Loucy (cell line): ENCODE measurements around the gene PFKFB2.

Experiments
- H2AFZ ChIP-seq: fragments of 200-600 bp; sonication (generic); 2 replicates; pipeline ENCODE4 v1.6.0; 2016; ENCODE audit warnings: antibody characterized with exemption, mild to moderate bottlenecking, low read length, moderate library complexity
- H3F3A ChIP-seq: fragments of 200-600 bp; 2 replicates; pipeline ENCODE4 v1.6.0; 2016; ENCODE audit warnings: antibody characterized with exemption, low read depth, mild to moderate bottlenecking
- H3K27me3 ChIP-seq: fragments of 200-600 bp; sonication (generic); 2 replicates; pipeline ENCODE4 v1.6.1; 2014; ENCODE audit warnings: low read length, mild to moderate bottlenecking; ENCODE audit not compliant: insufficient read depth, poor library complexity, severe bottlenecking
- H3K36me3 ChIP-seq: fragments of 200-600 bp; sonication (generic); 2 replicates; pipeline ENCODE4 v1.6.1; 2016; ENCODE audit warnings: low read length; ENCODE audit not compliant: insufficient read depth
- H3K4me1 ChIP-seq: fragments of 200-600 bp; sonication (generic); 2 replicates; pipeline ENCODE4 v1.5.1; 2014; ENCODE audit warnings: low read length, mild to moderate bottlenecking; ENCODE audit not compliant: insufficient read depth, poor library complexity, severe bottlenecking
- H3K4me2 ChIP-seq: fragments of 200-600 bp; sonication (generic); 2 replicates; pipeline ENCODE4 v1.6.0; 2014; ENCODE audit warnings: antibody characterized with exemption, low read length, low read depth, mild to moderate bottlenecking; ENCODE audit not compliant: poor library complexity, severe bottlenecking
- H3K4me3 ChIP-seq: fragments of 200-600 bp; sonication (generic); 2 replicates; pipeline ENCODE4 v1.5.1; 2014; ENCODE audit warnings: low read length, mild to moderate bottlenecking, mixed read lengths; ENCODE audit not compliant: poor library complexity, severe bottlenecking
- H3K79me2 ChIP-seq: fragments of 200-600 bp; sonication (generic); 2 replicates; pipeline ENCODE4 v1.6.1; 2014; ENCODE audit warnings: low read length; ENCODE audit not compliant: insufficient read depth
- H3K9ac ChIP-seq: fragments of 200-600 bp; sonication (generic); 2 replicates; pipeline ENCODE4 v1.6.0; 2014; ENCODE audit warnings: mild to moderate bottlenecking, low read depth, low read length, moderate library complexity; ENCODE audit not compliant: poor library complexity, severe bottlenecking
- H3K9me2 ChIP-seq: fragments of 200-600 bp; sonication (generic); replicated peaks from 2 replicates; pipeline ENCODE4 v1.6.1; 2016; ENCODE audit warnings: low read depth, low read length, mixed read lengths
- H3K9me3 ChIP-seq: fragments of 200-600 bp; sonication (generic); 2 replicates; pipeline ENCODE4 v1.6.1; 2014; ENCODE audit warnings: mild to moderate bottlenecking, antibody characterized with exemption, low read length, low read depth; ENCODE audit not compliant: insufficient read depth
- H4K20me1 ChIP-seq: fragments of 200-600 bp; sonication (generic); 2 replicates; pipeline ENCODE4 v1.6.0; 2014; ENCODE audit warnings: antibody characterized with exemption, low read length, mild to moderate bottlenecking; ENCODE audit not compliant: insufficient read depth, poor library complexity, severe bottlenecking
- EZH2phosphoT487 ChIP-seq: fragments of 200-600 bp; IDR thresholded peaks from 2 replicates; pipeline ENCODE4 v1.6.1; 2018; ENCODE audit warnings: antibody characterized with exemption, mild to moderate bottlenecking, moderate library complexity, borderline replicate concordance
- TF ChIP-seq, protein P1 (sequence below): fragments of 200-600 bp; sonication (generic); conservative IDR thresholded peaks from 2 replicates; pipeline ENCODE4 v1.5.1; 2014; ENCODE audit warnings: mild to moderate bottlenecking, antibody characterized with exemption, low read length

Gene PFKFB2

DNA sequence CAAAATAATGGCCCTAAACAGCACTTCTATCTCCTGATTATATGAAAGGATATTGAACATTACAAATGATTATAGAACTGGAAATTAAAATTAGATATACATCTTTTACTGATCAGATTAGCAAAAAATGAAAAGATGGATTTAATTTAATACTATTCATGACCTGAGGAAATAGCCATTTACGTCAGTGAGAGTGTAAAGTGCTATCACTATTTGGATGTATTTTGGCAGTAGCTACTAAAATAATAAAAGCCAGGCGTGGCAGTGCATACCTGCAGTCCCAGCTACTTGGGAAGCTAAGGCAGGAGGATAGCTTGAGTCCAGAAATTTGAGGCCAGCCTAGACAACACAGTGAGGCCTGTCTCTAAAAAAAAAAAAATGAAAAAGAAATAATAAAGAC lies 40.9 kb downstream of the PFKFB2 start:
- H3K27me3 ChIP-seq, result no peaks in the 10 kb centered on the region
- H3F3A ChIP-seq, result no peaks in the 10 kb centered on the region
- no peaks in the 10 kb centered on the region for H3K36me3 ChIP-seq
- H3K79me2 ChIP-seq, result no peaks in the 10 kb centered on the region
- TF ChIP-seq, protein P1, sequence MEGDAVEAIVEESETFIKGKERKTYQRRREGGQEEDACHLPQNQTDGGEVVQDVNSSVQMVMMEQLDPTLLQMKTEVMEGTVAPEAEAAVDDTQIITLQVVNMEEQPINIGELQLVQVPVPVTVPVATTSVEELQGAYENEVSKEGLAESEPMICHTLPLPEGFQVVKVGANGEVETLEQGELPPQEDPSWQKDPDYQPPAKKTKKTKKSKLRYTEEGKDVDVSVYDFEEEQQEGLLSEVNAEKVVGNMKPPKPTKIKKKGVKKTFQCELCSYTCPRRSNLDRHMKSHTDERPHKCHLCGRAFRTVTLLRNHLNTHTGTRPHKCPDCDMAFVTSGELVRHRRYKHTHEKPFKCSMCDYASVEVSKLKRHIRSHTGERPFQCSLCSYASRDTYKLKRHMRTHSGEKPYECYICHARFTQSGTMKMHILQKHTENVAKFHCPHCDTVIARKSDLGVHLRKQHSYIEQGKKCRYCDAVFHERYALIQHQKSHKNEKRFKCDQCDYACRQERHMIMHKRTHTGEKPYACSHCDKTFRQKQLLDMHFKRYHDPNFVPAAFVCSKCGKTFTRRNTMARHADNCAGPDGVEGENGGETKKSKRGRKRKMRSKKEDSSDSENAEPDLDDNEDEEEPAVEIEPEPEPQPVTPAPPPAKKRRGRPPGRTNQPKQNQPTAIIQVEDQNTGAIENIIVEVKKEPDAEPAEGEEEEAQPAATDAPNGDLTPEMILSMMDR, result no peak
- no peak for TF ChIP-seq EZH2phosphoT487
- H3K4me3 ChIP-seq, result no peak overlapping the region
- no peak overlapping the region for H3K4me2 ChIP-seq
- H2AFZ ChIP-seq, result no peak overlapping the region
- no peaks in the 10 kb centered on the region for H3K9me2 ChIP-seq
- H4K20me1 ChIP-seq, result no peaks in the 10 kb centered on the region
- H3K9ac ChIP-seq, result no peak overlapping the region
- no peaks in the 10 kb centered on the region for H3K9me3 ChIP-seq
- no peaks in the 10 kb centered on the region for H3K4me1 ChIP-seq

DNA sequence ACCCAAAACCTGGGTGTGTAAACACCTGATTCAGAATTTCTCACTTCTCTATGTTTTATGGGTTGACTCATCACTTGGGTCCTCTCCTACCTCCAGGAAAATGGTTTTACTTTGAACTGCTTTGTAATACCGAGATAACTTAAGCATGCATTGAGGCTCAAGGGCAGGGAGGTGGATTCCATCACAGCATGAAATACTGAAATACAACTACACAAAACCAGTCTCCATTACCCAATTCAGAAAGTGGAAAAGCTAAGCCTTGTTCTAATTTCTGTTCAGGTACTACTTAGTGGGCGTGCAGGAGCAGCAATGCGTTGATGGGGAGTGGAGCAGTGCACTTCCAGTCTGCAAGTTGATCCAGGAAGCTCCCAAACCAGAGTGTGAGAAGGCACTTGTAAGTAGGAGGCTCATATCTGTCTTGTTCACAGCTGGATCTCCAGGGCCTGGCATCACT lies 44.8 kb downstream of the PFKFB2 start:
- Histone ChIP-seq H3K79me2 (no peaks in the 10 kb centered on the region), H3K9me2 (no peaks in the 10 kb centered on the region), H2AFZ (no peak overlapping the region), H3K27me3 (no peaks in the 10 kb centered on the region), H3F3A (no peaks in the 10 kb centered on the region), H3K4me3 (no peak overlapping the region), H3K9ac (no peak overlapping the region), H4K20me1 (no peaks in the 10 kb centered on the region), H3K9me3 (no peaks in the 10 kb centered on the region), H3K4me1 (no peaks in the 10 kb centered on the region), H3K36me3 (no peaks in the 10 kb centered on the region), H3K4me2 (no peak overlapping the region)
- TF ChIP-seq, protein P1, result no peak
- TF ChIP-seq EZH2phosphoT487, result no peak

DNA sequence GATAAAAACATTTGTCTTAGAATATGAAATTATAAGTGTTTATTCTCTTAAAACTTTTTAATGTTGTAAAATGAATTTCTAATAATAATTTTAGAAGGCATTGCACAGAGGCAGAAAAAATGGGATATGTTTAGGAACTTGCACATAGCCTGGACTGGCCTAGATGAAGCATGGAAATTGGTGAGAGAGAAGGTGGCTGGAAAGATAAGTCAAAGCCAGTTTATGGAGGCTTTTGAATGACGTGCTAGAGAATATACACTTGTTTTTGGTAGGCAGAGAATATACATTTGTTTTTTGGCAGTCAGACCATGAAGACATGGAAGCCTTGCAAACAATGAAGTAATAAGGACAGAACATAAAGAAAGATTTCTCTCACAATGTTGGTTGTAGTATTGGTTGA lies 48.6 kb downstream of the PFKFB2 start:
- no peak for TF ChIP-seq EZH2phosphoT487

DNA sequence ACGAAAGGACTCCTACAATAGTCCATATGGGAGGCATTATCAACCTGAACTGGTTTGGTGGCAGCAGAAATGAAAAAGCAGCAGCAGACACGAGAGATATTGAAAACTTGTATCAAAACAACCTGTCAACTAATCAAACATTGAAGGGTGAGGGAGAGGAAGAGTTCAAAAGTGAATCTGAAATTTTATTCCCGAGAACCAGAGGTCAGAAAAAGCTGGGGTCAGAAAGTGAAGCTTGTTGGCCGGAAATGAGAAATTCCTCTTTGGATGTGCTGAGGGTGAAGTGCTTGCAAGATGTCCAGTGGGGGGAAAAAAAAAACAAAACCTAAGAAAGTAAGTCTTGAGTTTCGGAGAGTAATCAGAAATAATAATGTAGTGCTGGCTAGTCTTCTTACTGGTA lies 49.1 kb downstream of the PFKFB2 start:
- H3K9me3 ChIP-seq, result no peaks in the 10 kb centered on the region
- no peaks in the 10 kb centered on the region for H3K79me2 ChIP-seq
- H3K4me2 ChIP-seq, result no peak overlapping the region
- no peaks in the 10 kb centered on the region for H3K4me1 ChIP-seq
- no peaks in the 10 kb centered on the region for H3K36me3 ChIP-seq
- TF ChIP-seq EZH2phosphoT487, result no peak
- TF ChIP-seq, protein P1, result no peak
- H4K20me1 ChIP-seq, result no peaks in the 10 kb centered on the region
- H3K9me2 ChIP-seq, result no peaks in the 10 kb centered on the region
- H3F3A ChIP-seq, result no peaks in the 10 kb centered on the region
- no peak overlapping the region for H3K9ac ChIP-seq
- no peaks in the 10 kb centered on the region for H3K27me3 ChIP-seq
- H2AFZ ChIP-seq, result no peak overlapping the region
- no peak overlapping the region for H3K4me3 ChIP-seq

More for the DNA sequence above, 48.6 kb downstream of the PFKFB2 start:
- Histone ChIP-seq H3K9ac (no peak overlapping the region), H4K20me1 (no peaks in the 10 kb centered on the region), H3F3A (no peaks in the 10 kb centered on the region), H2AFZ (no peak overlapping the region), H3K4me1 (no peaks in the 10 kb centered on the region), H3K36me3 (no peaks in the 10 kb centered on the region), H3K27me3 (no peaks in the 10 kb centered on the region), H3K79me2 (no peaks in the 10 kb centered on the region), H3K9me3 (no peaks in the 10 kb centered on the region), H3K4me2 (no peak overlapping the region), H3K9me2 (no peaks in the 10 kb centered on the region), H3K4me3 (no peak overlapping the region)
